Effector memory CD4-positive, alpha-beta T cell (primary cell): ENCODE results near the gene AP1G1.
A peak's percentile ranks its signal among the peaks of the same experiment; 100 is the strongest.

Experiments
- DNase-seq, 3 donors: peaks; one replicate each; pipeline ENCODE4 v3.0.0-alpha.2; 2020
- H3K27ac ChIP-seq: 2 replicates; pipeline ENCODE4 v1.7.0; 2013; ENCODE audit warnings: mild to moderate bottlenecking, low read length, moderate library complexity; ENCODE audit not compliant: insufficient read depth, poor library complexity, severe bottlenecking
- H3K27me3 ChIP-seq: replicated peaks from 2 replicates; pipeline ENCODE4 v1.7.0; 2013; ENCODE audit warnings: mild to moderate bottlenecking, low read length; ENCODE audit not compliant: insufficient read depth, control insufficient read depth, poor library complexity, severe bottlenecking
- H3K36me3 ChIP-seq: 2 replicates; pipeline ENCODE4 v1.7.0; 2013; ENCODE audit warnings: mild to moderate bottlenecking, low read length, moderate library complexity; ENCODE audit not compliant: control insufficient read depth, insufficient read depth
- H3K4me1 ChIP-seq: 2 replicates; pipeline ENCODE4 v1.7.0; 2013; ENCODE audit warnings: low read length, mild to moderate bottlenecking; ENCODE audit not compliant: control insufficient read depth, insufficient read depth, poor library complexity, severe bottlenecking
- H3K4me3 ChIP-seq: 2 replicates; pipeline ENCODE4 v1.7.0; 2013; ENCODE audit warnings: low read length, low read depth, mild to moderate bottlenecking; ENCODE audit not compliant: insufficient read depth, poor library complexity, severe bottlenecking
- H3K9me3 ChIP-seq: 2 replicates; pipeline ENCODE4 v1.7.0; 2013; ENCODE audit warnings: mild to moderate bottlenecking, low read length, moderate library complexity; ENCODE audit not compliant: control insufficient read depth

AP1G1 gene

GRCh38 chr16:71734511-71734910, 74.1 kb downstream of the AP1G1 start:
- Histone ChIP-seq H3K27me3 (no peaks in the 10 kb centered on the region), H3K9me3 (no peaks in the 10 kb centered on the region), H3K4me3 (no peak overlapping the region), H3K4me1 (no peaks in the 10 kb centered on the region), H3K27ac (no peak overlapping the region), H3K36me3 (peaks cover 65% of the 10 kb centered on the region)
- no peak for DNase-seq

- no peaks in the 10 kb centered on the region for H3K9me3 ChIP-seq
- H3K36me3 ChIP-seq: peaks cover 46% of the 10 kb centered on the region
- no peak overlapping the region for H3K4me3 ChIP-seq
- DNase-seq: no peak
- H3K27me3 ChIP-seq: no peaks in the 10 kb centered on the region
- no peaks in the 10 kb centered on the region for H3K4me1 ChIP-seq
- H3K27ac ChIP-seq: no peak overlapping the region
Measured at GRCh38 chr16:71732587-71732986, 76.0 kb downstream of the AP1G1 start.

- Histone ChIP-seq H3K4me1 (peaks cover 4% of the 10 kb centered on the region), H3K27me3 (no peaks in the 10 kb centered on the region), H3K9me3 (no peaks in the 10 kb centered on the region), H3K36me3 (peaks cover 21% of the 10 kb centered on the region), H3K4me3 (no peak overlapping the region), H3K27ac (no peak overlapping the region)
- DNase-seq: no peak
Measured at GRCh38 chr16:71727551-71728324, 80.9 kb downstream of the AP1G1 start.

GRCh38 chr16:71726476-71727315, 81.9 kb downstream of the AP1G1 start:
- DNase-seq: no peak
- Histone ChIP-seq H3K4me3 (no peak overlapping the region), H3K27ac (no peak overlapping the region), H3K9me3 (no peaks in the 10 kb centered on the region), H3K27me3 (no peaks in the 10 kb centered on the region), H3K4me1 (peaks cover 4% of the 10 kb centered on the region), H3K36me3 (peaks cover 12% of the 10 kb centered on the region)

- Histone ChIP-seq H3K27ac (peak within 1 kb of the TSS; percentile 76), H3K9me3 (no peaks in the 10 kb centered on the region), H3K36me3 (no peaks in the 10 kb centered on the region), H3K4me3 (peak within 1 kb of the TSS; percentile 51), H3K27me3 (no peaks in the 10 kb centered on the region), H3K4me1 (peaks cover 4% of the 10 kb centered on the region)
- no peak for DNase-seq
Measured at GRCh38 chr16:71724320-71724751, 84.3 kb downstream of the AP1G1 start, which contains the start of gene PHLPP2. Gene PHLPP2, minus strand, starts transcription at chr16:71724701. Its CDS starts 9,906 bp downstream, at chr16:71714795.

DNA sequence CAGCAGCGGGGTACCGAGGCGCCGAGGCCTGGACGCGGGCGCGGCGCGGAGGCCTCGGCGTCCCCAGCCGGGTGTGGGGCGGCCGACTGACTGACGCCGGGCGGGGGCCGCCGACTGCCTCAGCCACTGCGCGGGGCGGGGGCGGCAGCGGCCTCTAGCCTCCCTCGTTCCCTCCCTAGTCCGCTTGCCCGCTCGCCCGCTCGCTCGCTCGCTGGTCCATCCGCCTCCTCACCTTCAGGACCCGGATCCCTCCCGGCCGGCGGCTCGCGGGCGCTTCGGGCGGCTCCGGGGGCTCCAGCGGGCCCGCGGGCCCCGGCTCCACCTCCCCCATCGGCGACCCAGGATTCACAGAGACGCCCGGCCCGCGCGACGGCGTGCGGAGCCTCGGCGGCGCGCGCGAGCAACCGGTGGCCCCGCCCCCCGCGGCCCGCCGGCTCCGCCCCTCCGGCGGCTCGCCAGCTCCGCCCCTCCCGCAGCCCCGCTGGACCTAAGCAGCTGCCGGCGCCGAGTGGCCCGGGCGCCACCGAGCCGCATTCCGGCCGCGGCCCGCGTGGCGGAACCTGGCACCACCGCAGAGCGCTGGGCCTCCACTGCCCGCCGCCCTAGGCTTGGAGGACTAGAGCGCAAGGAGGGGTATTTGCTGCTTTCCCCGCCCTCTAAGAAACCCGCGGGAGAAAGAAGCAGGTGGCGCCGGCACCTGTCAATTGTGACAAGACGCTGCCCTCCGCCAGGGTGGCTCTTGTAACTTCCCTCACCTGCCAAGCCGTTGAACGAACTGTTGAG, 84.9 kb downstream of the AP1G1 start:
- Histone ChIP-seq H3K36me3 (no peaks in the 10 kb centered on the region), H3K4me3 (peak overlapping the region; percentile 51), H3K27me3 (no peaks in the 10 kb centered on the region), H3K4me1 (peaks cover 4% of the 10 kb centered on the region), H3K27ac (peak overlapping the region; percentile 76), H3K9me3 (no peaks in the 10 kb centered on the region)
- DNase-seq: peak; percentile 59 to 76 (median 70)

- Histone ChIP-seq H3K4me1 (peaks cover 4% of the 10 kb centered on the region), H3K9me3 (no peaks in the 10 kb centered on the region), H3K4me3 (peak overlapping the region; percentile 70), H3K36me3 (no peaks in the 10 kb centered on the region), H3K27ac (peak overlapping the region; percentile 76), H3K27me3 (no peaks in the 10 kb centered on the region)
- peak; percentile 50 to 60 (median 53) for DNase-seq
Measured at GRCh38 chr16:71722801-71723536, 85.7 kb downstream of the AP1G1 start.

DNA sequence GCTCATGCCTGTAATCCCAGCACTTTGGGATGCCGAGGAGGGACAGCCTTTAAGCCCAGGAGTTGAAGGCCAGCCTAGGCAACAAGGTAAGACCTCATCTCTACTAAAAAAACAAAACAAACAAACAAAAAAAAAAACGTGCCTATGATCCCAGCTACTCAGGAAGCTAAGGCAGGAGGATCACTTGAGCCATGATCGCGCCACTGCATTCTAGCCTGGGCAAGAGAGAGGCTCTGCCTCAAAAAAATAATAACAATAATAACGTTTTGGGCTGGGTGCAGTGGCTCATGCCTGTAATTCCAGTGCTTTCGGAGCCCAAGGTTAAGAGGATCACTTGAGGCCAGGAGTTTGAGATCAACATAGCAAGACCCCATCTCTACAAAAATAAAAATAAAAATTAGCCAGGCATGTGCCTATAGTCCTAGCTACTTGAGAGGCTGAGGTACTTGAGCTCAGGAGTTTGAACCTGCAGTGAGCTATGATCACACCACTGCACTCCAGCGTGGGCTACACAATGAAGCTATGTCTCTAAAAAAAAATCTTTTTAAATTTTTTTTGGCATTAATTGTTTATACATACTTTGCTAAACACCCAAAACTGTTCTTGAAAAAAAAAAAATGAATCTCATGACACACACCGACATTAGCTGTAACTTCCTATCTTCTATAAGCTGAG, 87.4 kb downstream of the AP1G1 start:
- H3K4me1 ChIP-seq: peaks cover 4% of the 10 kb centered on the region
- H3K36me3 ChIP-seq: no peaks in the 10 kb centered on the region
- no peaks in the 10 kb centered on the region for H3K9me3 ChIP-seq
- no peak for DNase-seq
- no peaks in the 10 kb centered on the region for H3K27me3 ChIP-seq
- no peak overlapping the region for H3K4me3 ChIP-seq
- H3K27ac ChIP-seq: no peak overlapping the region

- H3K27ac ChIP-seq: no peak overlapping the region
- no peaks in the 10 kb centered on the region for H3K9me3 ChIP-seq
Measured at GRCh38 chr16:71712501-71712900, 96.1 kb downstream of the AP1G1 start.

More at GRCh38 chr16:71712501-71712900, 96.1 kb downstream of the AP1G1 start:
- Histone ChIP-seq H3K4me1 (no peaks in the 10 kb centered on the region), H3K27me3 (no peaks in the 10 kb centered on the region), H3K36me3 (peaks cover 6% of the 10 kb centered on the region), H3K4me3 (no peak overlapping the region)
- DNase-seq: no peak
